Stimulated activated CD8-positive, alpha-beta memory T cell treated with anti-CD3 and anti-CD28 coated beads, Interleukin-7, amount 100 ng/mL, for 24 hours (primary cell): ENCODE data around the gene PTH2.
"Not testable (repeated sequence)": the region's sequence is repeated elsewhere in the genome, so short reads cannot be mapped to it uniquely, and the experiment has no call there.

Experiments used
- DNase-seq: peaks from one replicate; pipeline ENCODE4 v3.0.0-alpha.2; 2020; ENCODE audit warnings: low read depth

PTH2 gene

GRCh38 chr19:49378512-49378911, 44.7 kb downstream of the PTH2 start:
- DNase-seq: no peak

- no peak for DNase-seq
Observed at GRCh38 chr19:49374665-49375434, 48.4 kb downstream of the PTH2 start.

DNA sequence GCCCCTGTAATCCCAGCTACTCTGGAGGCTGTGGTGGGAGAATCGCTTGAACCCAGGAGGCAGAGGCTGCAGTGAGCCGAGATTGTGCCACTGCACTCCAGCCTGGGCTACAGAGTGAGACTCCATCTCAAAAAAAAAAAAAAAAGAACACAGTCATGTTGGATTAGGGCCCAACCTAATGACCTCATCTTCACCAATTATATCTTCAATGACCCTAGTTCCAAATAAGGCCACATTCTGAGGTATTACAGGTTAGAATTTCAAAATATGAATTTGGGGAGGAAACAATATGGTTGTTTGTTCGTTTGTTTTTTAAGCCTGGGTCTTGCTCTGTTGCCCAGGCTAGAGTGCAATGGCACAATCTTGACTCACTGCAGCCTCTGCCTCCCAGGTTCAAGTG, 50.1 kb downstream of the PTH2 start:
- DNase-seq: not testable (repeated sequence)
